Pancreas (tissue), 10 donors: Measurements from ENCODE around the gene EI24. TPM values are rescaled to one million over a fixed set of nuclear protein-coding genes. Genes with fewer than 3 reads are reported as not detected.

ENCODE experiments used
- ATAC-seq, 4 donors: fragments of 200-7000 bp; cut with Tn5 transposase; one replicate each; pipeline versions ENCODE4 v1.8.0 to v1.9.1; 2020; ENCODE audit warnings: mild to moderate bottlenecking in 4 of 4, moderate library complexity in 4 of 4
- DNase-seq, 6 donors: peaks; one replicate each; pipeline ENCODE4 v3.0.0-alpha.2; 2020
- FAIRE-seq: peaks from 2 replicates; lab custom pipeline; 2012; peaks lifted over from hg19 to GRCh38; lab: Jason Lieb, UNC
- H3K27ac ChIP-seq, 4 donors: fragments of 200-600 bp; sonication (generic); 1 replicate in 3 of 4; 2 replicates in 1 of 4; pipeline versions ENCODE4 v1.5.0 to v1.8.0; 2020
- H3K27me3 ChIP-seq, 4 donors: fragments of 200-600 bp; one replicate each; pipeline ENCODE4 v1.8.0; 2021
- H3K36me3 ChIP-seq, 3 donors: fragments of 200-600 bp; sonication (generic) in 1 of 3; one replicate each; pipeline versions ENCODE4 v1.5.0 to v1.8.0; 2020 to 2021
- H3K4me1 ChIP-seq, 3 donors: fragments of 200-600 bp; one replicate each; pipeline ENCODE4 v1.8.0; 2021
- H3K4me3 ChIP-seq, 4 donors: fragments of 200-600 bp; sonication (generic) in 2 of 4; one replicate each; pipeline versions ENCODE4 v1.5.0 to v1.8.0; 2020 to 2021
- H3K9me3 ChIP-seq, 4 donors: fragments of 200-600 bp; one replicate each; pipeline ENCODE4 v1.8.0; 2021
- WGBS, 2 donors: extraction: QIAGEN DNeasy Blood & Tissue Kit; methylation state at CpG; one replicate each; pipeline ENCODE4 v1.1.7; 2013; 5-methylcytosine and 5-hydroxymethylcytosine counted together
- intact Hi-C, 3 donors: fragments of 100-400 bp; cut with DNase I; formaldehyde crosslinking; loops; one replicate each; pipeline versions ENCODE4 v1.11.1 to v1.14.2; 2022
- polyA plus RNA-seq, 2 donors: library from polyadenylated mRNA; stranded (reverse); fragments of 200-250 nt; gene quantifications; one replicate each; pipeline ENCODE4 v1.2.3, GENCODE V29; 2013
- total RNA-seq, 6 donors: library from RNA; stranded (reverse); fragmentation: NEBNext Ultra II Directional in 4 of 6; extraction: Animal tissue kit (Norgen Biotek cat#: 25700) in 4 of 6; gene quantifications; one replicate each; pipeline versions ENCODE4 v1.2.1 to v1.2.4, GENCODE V29; 2021 to 2023
- TF ChIP-seq, protein P1 (sequence below), 4 donors: fragments of 200-600 bp; sonication (generic) in 3 of 4; IDR thresholded peaks; one replicate each; pipeline versions ENCODE4 v1.5.0 to v1.8.0; 2021; ENCODE audit warnings: antibody characterized with exemption in 4 of 4
- donor health status: healthy with polysubstance abuse.
- donor health status: DM: no; HTN: no; CAD: no; lungs with moderate emphysema.
- donor health status: DM: no; HTN: no; CAD: no.
- donor health status: control.
- donor health status: control.
- donor health status: Bipolar disorder and iron deficiency.
- donor health status: DM: yes; HTN: yes; CAD: no.
- donor health status: DM: no; HTN: no; CAD: no.
- donor health status: DM: no; HTN: no; CAD: no.
- donor health status: DM: yes; HTN: yes; CAD: no.

EI24 gene
- total and polyA plus RNA-seq, 8 donors, result 24.6 to 65.6 (median 47.9) TPM

GRCh38 chr11:125562430-125562829 is 6.8 kb upstream of the EI24 start:
- intact Hi-C loops, result no loop called here
- FAIRE-seq (no peak), ATAC-seq (no peak), DNase-seq (no peak)
- TF ChIP-seq, protein P1, sequence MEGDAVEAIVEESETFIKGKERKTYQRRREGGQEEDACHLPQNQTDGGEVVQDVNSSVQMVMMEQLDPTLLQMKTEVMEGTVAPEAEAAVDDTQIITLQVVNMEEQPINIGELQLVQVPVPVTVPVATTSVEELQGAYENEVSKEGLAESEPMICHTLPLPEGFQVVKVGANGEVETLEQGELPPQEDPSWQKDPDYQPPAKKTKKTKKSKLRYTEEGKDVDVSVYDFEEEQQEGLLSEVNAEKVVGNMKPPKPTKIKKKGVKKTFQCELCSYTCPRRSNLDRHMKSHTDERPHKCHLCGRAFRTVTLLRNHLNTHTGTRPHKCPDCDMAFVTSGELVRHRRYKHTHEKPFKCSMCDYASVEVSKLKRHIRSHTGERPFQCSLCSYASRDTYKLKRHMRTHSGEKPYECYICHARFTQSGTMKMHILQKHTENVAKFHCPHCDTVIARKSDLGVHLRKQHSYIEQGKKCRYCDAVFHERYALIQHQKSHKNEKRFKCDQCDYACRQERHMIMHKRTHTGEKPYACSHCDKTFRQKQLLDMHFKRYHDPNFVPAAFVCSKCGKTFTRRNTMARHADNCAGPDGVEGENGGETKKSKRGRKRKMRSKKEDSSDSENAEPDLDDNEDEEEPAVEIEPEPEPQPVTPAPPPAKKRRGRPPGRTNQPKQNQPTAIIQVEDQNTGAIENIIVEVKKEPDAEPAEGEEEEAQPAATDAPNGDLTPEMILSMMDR (IDR thresholded peaks at IDR 0.05), result no peak
- Histone ChIP-seq H3K36me3 (no peaks in the 10 kb centered on the region), H3K27me3 (no peaks in the 10 kb centered on the region), H3K9me3 (no peaks in the 10 kb centered on the region), H3K4me1 (no peaks in the 10 kb centered on the region), H3K27ac (no peak overlapping the region), H3K4me3 (no peak overlapping the region)
- 64 to 73% methylated on average over 4 of the region's 4 CpGs for WGBS, 2 donors

DNA sequence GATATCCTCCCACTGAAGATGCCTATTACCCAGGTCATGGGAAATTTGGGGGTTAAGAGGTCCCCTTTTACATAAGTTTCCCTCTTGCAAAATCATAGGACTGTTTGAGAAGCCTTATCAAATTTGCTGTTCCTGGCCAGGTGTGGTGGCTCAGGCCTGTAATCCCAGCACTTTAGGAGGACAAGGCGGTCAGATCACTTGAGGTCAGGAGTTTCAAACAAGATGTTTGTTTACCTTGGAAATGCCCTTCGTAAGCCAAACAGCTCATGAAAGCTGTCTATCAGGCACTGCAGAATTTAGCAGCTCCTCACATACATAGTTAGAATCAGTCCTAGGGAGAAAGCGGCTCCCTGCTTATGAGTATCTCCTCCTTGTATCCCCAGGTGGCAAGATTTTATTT is 4.9 kb upstream of the EI24 start:
- DNase-seq, result no peak
- FAIRE-seq, result no peak
- Histone ChIP-seq H3K9me3 (no peaks in the 10 kb centered on the region), H3K27ac (no peak overlapping the region), H3K4me3 (no peak overlapping the region), H3K4me1 (peaks cover 0 to 3% (median 0%) of the 10 kb centered on the region in 3 donors), H3K27me3 (no peaks in the 10 kb centered on the region), H3K36me3 (no peaks in the 10 kb centered on the region)
- WGBS, 2 donors, result 57 to 71% methylated on average over 3 of the region's 3 CpGs
- no peak for ATAC-seq
- intact Hi-C loops, result no loop called here
- TF ChIP-seq, protein P1 (IDR thresholded peaks at IDR 0.05), result no peak

- Histone ChIP-seq H3K27ac (no peak overlapping the region), H3K9me3 (no peaks in the 10 kb centered on the region), H3K36me3 (no peaks in the 10 kb centered on the region), H3K4me1 (peaks cover 0 to 16% (median 12%) of the 10 kb centered on the region in 3 donors), H3K4me3 (no peak overlapping the region), H3K27me3 (no peaks in the 10 kb centered on the region)
- intact Hi-C loops, result no loop called here
- ATAC-seq, result no peak
- TF ChIP-seq, protein P1 (IDR thresholded peaks at IDR 0.05), result no peak
- no peak for FAIRE-seq
- no peak for DNase-seq
- 92 to 95% methylated on average over 4 of the region's 4 CpGs for WGBS, 2 donors
These were observed 3.0 kb upstream of the EI24 start for GRCh38 chr11:125566235-125566634.

GRCh38 chr11:125569915-125570621 is 791 bp downstream of the EI24 start:
- peak in 4 of 6 donors; percentile 43 to 66 (median 62) for DNase-seq
- H3K4me3 ChIP-seq, result peak overlapping the region; percentile 54 to 98 (median 90)
- intact Hi-C loops, result no loop called here
- peak; percentile 32 to 47 (median 42) for ATAC-seq
- peaks cover 0 to 19% (median 12%) of the 10 kb centered on the region in 3 donors for H3K4me1 ChIP-seq
- TF ChIP-seq, protein P1 (IDR thresholded peaks at IDR 0.05), result no peak
- no peaks in the 10 kb centered on the region for H3K27me3 ChIP-seq
- FAIRE-seq, result no peak
- H3K36me3 ChIP-seq, result peaks cover 0 to 12% (median 2%) of the 10 kb centered on the region in 3 donors
- H3K9me3 ChIP-seq, result no peaks in the 10 kb centered on the region
- WGBS, 2 donors, result 1 to 2% methylated on average over 9 of the region's 9 CpGs
- H3K27ac ChIP-seq, result peak overlapping the region; percentile 71 to 85 (median 79)

- 36 to 46% methylated on average over 2 of the region's 2 CpGs for WGBS, 2 donors
- peak overlapping the region in 2 of 4 donors; percentile 7 to 85 for H3K27ac ChIP-seq
- peaks cover 0 to 19% (median 12%) of the 10 kb centered on the region in 3 donors for H3K4me1 ChIP-seq
- H3K36me3 ChIP-seq, result peaks cover 1 to 18% (median 5%) of the 10 kb centered on the region in 3 donors
- no peak for ATAC-seq
- intact Hi-C loops, result no loop called here
- H3K27me3 ChIP-seq, result no peaks in the 10 kb centered on the region
- DNase-seq, result no peak
- H3K4me3 ChIP-seq, result peak overlapping the region in 1 of 4 donors; percentile 98
- no peaks in the 10 kb centered on the region for H3K9me3 ChIP-seq
- FAIRE-seq, result no peak
- TF ChIP-seq, protein P1 (IDR thresholded peaks at IDR 0.05), result no peak
These were observed 1.7 kb downstream of the EI24 start for GRCh38 chr11:125570952-125571351.
